A549 (cell line): Measurements from ENCODE around the gene CDH4. TPM values are rescaled to one million over a fixed set of nuclear protein-coding genes. Genes with fewer than 3 reads are reported as not detected.

Source experiments
- ATAC-seq, 2 experiments: fragments of 200-7000 bp in 1 of 2; fragments of >200 bp in 1 of 2; cut with Nextera tagmentation in 1 of 2; cut with Tn5 transposase in 1 of 2; 3 replicates each; pipeline versions ENCODE4 v1.8.0 to v1.9.1; 2018 to 2020; ENCODE audit warnings: mild to moderate bottlenecking in 1 of 2, moderate library complexity in 1 of 2
- CTCF ChIA-PET: fragments of 300-600 bp; sonication (Branson Sonifier 250); formaldehyde crosslinking; extraction: SDS; loops from one replicate; lab custom pipeline; 2021; ENCODE audit warnings: antibody characterized with exemption, inconsistent platforms; lab: Yijun Ruan, JAX
- POLR2A ChIA-PET: fragments of 350-600 bp; formaldehyde crosslinking; extraction: SDS; loops from one replicate; lab custom pipeline; 2021; ENCODE audit warnings: antibody characterized with exemption, inconsistent platforms; lab: Yijun Ruan, JAX
- DNase-seq, 2 experiments: peaks; one replicate each; pipeline versions ENCODE4 v3.0.0 to v3.0.0-alpha.2; 2011 to 2016; ENCODE audit warnings: low read depth in 1 of 2, low spot score in 1 of 2
- FAIRE-seq: peaks from 2 replicates; lab custom pipeline; 2011; peaks lifted over from hg19 to GRCh38; lab: Jason Lieb, UNC
- H3K27ac ChIP-seq, 2 experiments: fragments of >200 bp; sonication (Bioruptor Twin); formaldehyde crosslinking; 3 replicates each; pipeline ENCODE4 v1.5.1; 2016 to 2017
- H3K4me1 ChIP-seq: fragments of >200 bp; sonication (Bioruptor Twin); formaldehyde crosslinking; 3 replicates; pipeline ENCODE4 v1.6.1; 2016
- H3K4me2 ChIP-seq: fragments of >200 bp; sonication (Bioruptor Twin); formaldehyde crosslinking; 3 replicates; pipeline ENCODE4 v1.6.1; 2016
- H3K4me3 ChIP-seq: fragments of >200 bp; sonication (Bioruptor Twin); formaldehyde crosslinking; 3 replicates; pipeline ENCODE4 v1.5.1; 2016
- H3K9me3 ChIP-seq: fragments of >200 bp; sonication (Bioruptor Twin); formaldehyde crosslinking; 3 replicates; pipeline ENCODE4 v1.6.1; 2016
- CBX2 ChIP-seq: fragments of 200-600 bp; sonication (generic); IDR thresholded peaks from 2 replicates; pipeline ENCODE4 v1.6.1; 2016; ENCODE audit warnings: low read depth, mild to moderate bottlenecking, borderline replicate concordance
- CBX8 ChIP-seq: fragments of 200-600 bp; sonication (generic); IDR thresholded peaks from 2 replicates; pipeline ENCODE4 v1.6.1; 2016
- EHF ChIP-seq: fragments of 250-450 bp; sonication (Bioruptor Pico); IDR thresholded peaks from 2 replicates; pipeline ENCODE4 v1.5.0; 2020; ENCODE audit warnings: mild to moderate bottlenecking
- EP300 ChIP-seq, 2 experiments: fragments of >200 bp; sonication (Bioruptor Twin); formaldehyde crosslinking; IDR thresholded peaks; 2 replicates in 1 of 2; 3 replicates in 1 of 2; pipeline ENCODE4 v1.6.1; 2016 to 2017
- HOXB5 ChIP-seq: fragments of 250-450 bp; sonication (Bioruptor Pico); IDR thresholded peaks from 2 replicates; pipeline ENCODE4 v1.5.0; 2020; ENCODE audit warnings: mild to moderate bottlenecking, moderate library complexity
- JUNB ChIP-seq: fragments of >200 bp; sonication (Bioruptor Twin); formaldehyde crosslinking; IDR thresholded peaks from 2 replicates; pipeline ENCODE4 v1.6.1; 2016
- KDM5A ChIP-seq: fragments of 200-600 bp; sonication (generic); IDR thresholded peaks from 2 replicates; pipeline ENCODE4 v1.6.1; 2016; ENCODE audit warnings: antibody characterized with exemption, mild to moderate bottlenecking
- NR3C1 ChIP-seq: fragments of >200 bp; sonication (Bioruptor Twin); formaldehyde crosslinking; IDR thresholded peaks from 3 replicates; pipeline ENCODE4 v1.6.1; 2017
- RCOR1 ChIP-seq: fragments of 150-350 bp; IDR thresholded peaks from 2 replicates; pipeline ENCODE4 v1.6.1; 2014; ENCODE audit warnings: antibody characterized with exemption, low read length, low read depth
- RFX5 ChIP-seq: fragments of 450-650 bp; IDR thresholded peaks from 2 replicates; pipeline ENCODE4 v1.7.1; 2014; ENCODE audit warnings: antibody characterized with exemption, mild to moderate bottlenecking, moderate library complexity
- TFCP2L1 ChIP-seq: fragments of 250-450 bp; sonication (Bioruptor Pico); IDR thresholded peaks from 2 replicates; pipeline ENCODE4 v1.5.0; 2021; ENCODE audit warnings: mild to moderate bottlenecking
- whole genome bisulfite sequencing: methylation state at CpG from one replicate; pipeline ENCODE4 v1.1.6; 2017; ENCODE audit errors: missing lambda C conversion rate; 5-methylcytosine and 5-hydroxymethylcytosine counted together
- polyA plus RNA-seq, 4 experiments: library from polyadenylated mRNA; depleted of rRNA in 3 of 4; stranded (reverse); fragments of >200 nt; fragmentation: RNase III in 1 of 4; extraction: RNeasy Plus Mini Kit Qiagen cat#74134 plus additional on column Dnase treatment in 1 of 4; gene quantifications; 2 replicates in 3 of 4; 3 replicates in 1 of 4; pipeline ENCODE4 v1.2.3, GENCODE V29; 2011 to 2017
- TF ChIP-seq, protein P1 (sequence below): fragments of 450-650 bp; IDR thresholded peaks from 2 replicates; pipeline ENCODE4 v1.6.1; 2014; ENCODE audit warnings: antibody characterized with exemption
- TF ChIP-seq, protein P2 (sequence below): fragments of 250-450 bp; sonication (Bioruptor Pico); IDR thresholded peaks from 2 replicates; pipeline ENCODE4 v1.5.0; 2020; ENCODE audit warnings: low read depth, mild to moderate bottlenecking, moderate library complexity
- TF ChIP-seq, protein P3 (sequence below): fragments of >200 bp; sonication (Bioruptor Twin); formaldehyde crosslinking; IDR thresholded peaks from 3 replicates; pipeline ENCODE4 v1.5.1; 2016
- TF ChIP-seq, protein P4 (sequence below): IDR thresholded peaks from 2 replicates; pipeline ENCODE4 v1.6.1; 2012; ENCODE audit warnings: low read depth, borderline replicate concordance

Gene CDH4
- polyA plus RNA-seq, 2 of the 4 experiments (the other 2 are of a cell fraction) = 3.4 to 10.3 TPM

DNA sequence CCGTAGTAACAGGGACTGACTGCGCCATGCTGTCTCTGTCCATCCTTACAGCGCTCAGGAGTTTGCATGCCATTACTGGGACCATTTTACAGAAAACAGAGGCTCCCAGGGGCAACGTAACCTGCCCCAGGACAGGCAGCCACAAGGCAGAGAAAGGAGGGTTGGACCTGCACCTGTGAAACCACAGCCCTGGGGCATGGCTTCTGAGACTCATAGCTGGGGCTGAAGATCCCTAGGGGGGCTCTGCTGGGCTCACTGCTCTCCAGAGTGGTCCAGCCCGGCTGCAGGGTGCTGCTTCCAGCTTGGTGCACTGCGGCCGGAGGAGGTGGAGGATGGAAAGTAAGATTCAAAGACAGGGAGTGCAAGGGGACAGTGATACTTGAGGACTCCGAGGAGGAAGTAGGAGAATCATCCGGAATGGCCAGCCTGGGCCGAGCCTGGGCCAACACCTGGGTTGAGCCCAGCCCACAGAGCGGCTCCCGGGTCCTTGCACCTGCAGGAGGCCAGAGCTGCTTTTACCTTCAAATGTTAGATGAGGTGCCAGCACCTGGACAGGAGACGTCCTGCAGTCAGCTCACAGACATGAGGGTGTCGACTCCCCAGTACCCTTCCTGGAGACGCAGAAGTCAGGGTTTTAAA, 183.2 kb downstream of the CDH4 start:
- POLR2A ChIA-PET = no interaction called here
- H3K27ac ChIP-seq = no peak overlapping the region
- CTCF ChIA-PET = interaction anchor here (1.6 kb wide), 1 partner anchor 11 kb away, joined by 3 read pairs; no protein-coding TSS in a partner anchor
- no peak overlapping the region for H3K4me3 ChIP-seq
- H3K9me3 ChIP-seq = no peaks in the 10 kb centered on the region
- peaks cover 8% of the 10 kb centered on the region; the same call in 2 of the 3 replicates for H3K4me1 ChIP-seq
- FAIRE-seq (no peak), DNase-seq (no peak), ATAC-seq (no peak)
- H3K4me2 ChIP-seq = no peak overlapping the region
- WGBS = 93% methylated on average over 15 of the region's 15 CpGs
- TF ChIP-seq RCOR1 = no peak
- TF ChIP-seq EP300 (IDR thresholded peaks at IDR 0.05) = no peak
- no peak for TF ChIP-seq HOXB5 (CRISPR knock-in tag)

DNA sequence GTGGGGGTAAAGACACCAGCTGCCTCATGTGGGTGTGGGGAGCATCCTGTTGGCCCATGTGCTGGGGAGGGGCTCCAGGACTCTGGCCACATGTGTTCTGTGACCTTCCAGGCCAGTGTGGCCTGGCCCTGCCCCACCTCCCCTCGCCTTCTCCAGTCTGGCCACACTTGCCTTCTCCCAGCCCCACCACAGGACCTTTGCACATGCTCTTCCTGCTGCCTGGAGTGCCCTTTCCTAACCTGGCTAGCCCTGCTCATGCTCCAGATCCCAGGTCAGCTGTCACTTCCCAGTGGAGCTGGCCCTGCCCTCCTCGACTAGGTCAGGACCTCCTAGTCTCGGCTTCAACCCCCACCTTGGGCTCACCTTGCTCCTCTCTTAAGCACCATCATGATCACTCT, 183.8 kb downstream of the CDH4 start:
- ATAC-seq (no peak), DNase-seq (no peak), FAIRE-seq (no peak)
- POLR2A ChIA-PET = no interaction called here
- TF ChIP-seq, protein P1, sequence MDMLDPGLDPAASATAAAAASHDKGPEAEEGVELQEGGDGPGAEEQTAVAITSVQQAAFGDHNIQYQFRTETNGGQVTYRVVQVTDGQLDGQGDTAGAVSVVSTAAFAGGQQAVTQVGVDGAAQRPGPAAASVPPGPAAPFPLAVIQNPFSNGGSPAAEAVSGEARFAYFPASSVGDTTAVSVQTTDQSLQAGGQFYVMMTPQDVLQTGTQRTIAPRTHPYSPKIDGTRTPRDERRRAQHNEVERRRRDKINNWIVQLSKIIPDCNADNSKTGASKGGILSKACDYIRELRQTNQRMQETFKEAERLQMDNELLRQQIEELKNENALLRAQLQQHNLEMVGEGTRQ = no peak
- TF ChIP-seq EHF (CRISPR knock-in tag) (no peak), TFCP2L1 (CRISPR knock-in tag) (no peak)
- WGBS = 88% methylated on average over 3 of the region's 3 CpGs
- no peak overlapping the region for H3K27ac ChIP-seq
- H3K4me3 ChIP-seq = no peak overlapping the region
- H3K4me2 ChIP-seq = no peak overlapping the region
- CTCF ChIA-PET = interaction anchor here (0.6 to 1.6 kb wide), 2 partner anchors 11 to 12 kb away, joined by 3 read pairs; no protein-coding TSS in a partner anchor
- no peaks in the 10 kb centered on the region for H3K9me3 ChIP-seq
- peaks cover 8% of the 10 kb centered on the region; the same call in 2 of the 3 replicates for H3K4me1 ChIP-seq

DNA sequence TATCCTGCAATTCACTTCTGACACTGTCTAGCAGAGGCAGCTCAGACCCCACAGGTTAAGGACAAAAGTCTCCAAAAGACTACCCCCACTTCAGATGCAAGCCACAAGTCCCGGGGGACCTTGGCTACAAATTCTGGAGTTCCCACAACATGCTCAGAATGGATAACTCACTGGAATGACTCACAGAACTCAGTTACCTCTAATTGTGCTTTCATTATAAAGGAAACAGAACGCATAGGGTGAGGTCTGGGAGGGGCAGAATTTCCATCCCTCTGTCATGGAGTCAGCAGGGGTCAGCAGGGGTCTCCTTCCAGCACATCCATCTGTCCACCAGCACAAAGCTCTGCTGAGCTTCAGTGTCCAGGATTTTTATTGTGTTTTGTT, 184.2 kb downstream of the CDH4 start:
- TF ChIP-seq CBX2 (no peak), KDM5A (no peak), RFX5 (no peak), CBX8 (no peak), JUNB (no peak), RCOR1 (no peak), NR3C1 (no peak), EP300 (IDR thresholded peaks at IDR 0.05) (no peak)
- TF ChIP-seq, protein P2, sequence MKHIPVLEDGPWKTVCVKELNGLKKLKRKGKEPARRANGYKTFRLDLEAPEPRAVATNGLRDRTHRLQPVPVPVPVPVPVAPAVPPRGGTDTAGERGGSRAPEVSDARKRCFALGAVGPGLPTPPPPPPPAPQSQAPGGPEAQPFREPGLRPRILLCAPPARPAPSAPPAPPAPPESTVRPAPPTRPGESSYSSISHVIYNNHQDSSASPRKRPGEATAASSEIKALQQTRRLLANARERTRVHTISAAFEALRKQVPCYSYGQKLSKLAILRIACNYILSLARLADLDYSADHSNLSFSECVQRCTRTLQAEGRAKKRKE (CRISPR knock-in tag) = no peak
- TF ChIP-seq, protein P3, sequence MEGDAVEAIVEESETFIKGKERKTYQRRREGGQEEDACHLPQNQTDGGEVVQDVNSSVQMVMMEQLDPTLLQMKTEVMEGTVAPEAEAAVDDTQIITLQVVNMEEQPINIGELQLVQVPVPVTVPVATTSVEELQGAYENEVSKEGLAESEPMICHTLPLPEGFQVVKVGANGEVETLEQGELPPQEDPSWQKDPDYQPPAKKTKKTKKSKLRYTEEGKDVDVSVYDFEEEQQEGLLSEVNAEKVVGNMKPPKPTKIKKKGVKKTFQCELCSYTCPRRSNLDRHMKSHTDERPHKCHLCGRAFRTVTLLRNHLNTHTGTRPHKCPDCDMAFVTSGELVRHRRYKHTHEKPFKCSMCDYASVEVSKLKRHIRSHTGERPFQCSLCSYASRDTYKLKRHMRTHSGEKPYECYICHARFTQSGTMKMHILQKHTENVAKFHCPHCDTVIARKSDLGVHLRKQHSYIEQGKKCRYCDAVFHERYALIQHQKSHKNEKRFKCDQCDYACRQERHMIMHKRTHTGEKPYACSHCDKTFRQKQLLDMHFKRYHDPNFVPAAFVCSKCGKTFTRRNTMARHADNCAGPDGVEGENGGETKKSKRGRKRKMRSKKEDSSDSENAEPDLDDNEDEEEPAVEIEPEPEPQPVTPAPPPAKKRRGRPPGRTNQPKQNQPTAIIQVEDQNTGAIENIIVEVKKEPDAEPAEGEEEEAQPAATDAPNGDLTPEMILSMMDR = no peak
- TF ChIP-seq, protein P1 = no peak
- TF ChIP-seq, protein P4, sequence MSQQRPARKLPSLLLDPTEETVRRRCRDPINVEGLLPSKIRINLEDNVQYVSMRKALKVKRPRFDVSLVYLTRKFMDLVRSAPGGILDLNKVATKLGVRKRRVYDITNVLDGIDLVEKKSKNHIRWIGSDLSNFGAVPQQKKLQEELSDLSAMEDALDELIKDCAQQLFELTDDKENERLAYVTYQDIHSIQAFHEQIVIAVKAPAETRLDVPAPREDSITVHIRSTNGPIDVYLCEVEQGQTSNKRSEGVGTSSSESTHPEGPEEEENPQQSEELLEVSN = no peak
- TF ChIP-seq, all 56 proteins: peak for 0
- ChIA-PET POLR2A (no interaction called here), CTCF (interaction anchor here (0.6 to 1.6 kb wide), 2 partner anchors 11 to 12 kb away, joined by 3 read pairs; no protein-coding TSS in a partner anchor)
- peaks cover 8% of the 10 kb centered on the region; the same call in 2 of the 3 replicates for H3K4me1 ChIP-seq
- 69% methylated on average over 1 of the region's 2 CpGs for WGBS
- H3K27ac ChIP-seq = no peak overlapping the region
- H3K4me3 ChIP-seq = no peak overlapping the region
- FAIRE-seq (no peak), DNase-seq (no peak), ATAC-seq (no peak)
- no peak overlapping the region for H3K4me2 ChIP-seq
- no peaks in the 10 kb centered on the region for H3K9me3 ChIP-seq
